Endothelial cell of umbilical vein (primary cell): ENCODE results near the gene LGALS7. TPM values are rescaled to one million over a fixed set of nuclear protein-coding genes. Genes with fewer than 3 reads are reported as not detected.

Experiments
- BruUV-seq: library from RNA; stranded (reverse); fragments of 400-500 nt; replicated peaks from 2 replicates; lab custom pipeline; 2021; lab: Mats Ljungman, UMichigan
- CTCF ChIA-PET: fragments of 300-600, 350-600 bp; sonication (Branson Sonifier 250); formaldehyde crosslinking; loops from one replicate; lab custom pipeline; 2021; ENCODE audit warnings: antibody characterized with exemption, inconsistent platforms; lab: Charles Lee
- POLR2A ChIA-PET: fragments of 300-600, 350-600 bp; sonication (Branson Sonifier 250); formaldehyde crosslinking; loops from one replicate; lab custom pipeline; 2021; ENCODE audit warnings: antibody characterized with exemption, inconsistent platforms; lab: Charles Lee
- DNase-seq: peaks from one replicate; pipeline ENCODE4 v3.0.0-alpha.2; 2011; ENCODE audit warnings: low read depth, low spot score
- FAIRE-seq: peaks from 2 replicates; lab custom pipeline; 2011; peaks lifted over from hg19 to GRCh38; lab: Jason Lieb, UNC
- H2AFZ ChIP-seq: 2 replicates; pipeline ENCODE4 v1.6.0; 2012; ENCODE audit warnings: low read depth, low read length, control low read depth, inconsistent platforms
- H3K27ac ChIP-seq: 2 replicates; pipeline ENCODE4 v1.5.1; 2011; ENCODE audit warnings: low read depth, mild to moderate bottlenecking, control low read depth, low read length, moderate library complexity; ENCODE audit not compliant: insufficient read depth
- H3K27me3 ChIP-seq, 2 experiments: 2 replicates each; pipeline versions ENCODE4 v1.6.0 to v1.6.1; 2011; ENCODE audit warnings: low read length in 2 of 2, mixed read lengths in 1 of 2; ENCODE audit not compliant: control insufficient read depth in 2 of 2, insufficient read depth in 2 of 2
- H3K36me3 ChIP-seq, 2 experiments: 2 replicates in 1 of 2; 3 replicates in 1 of 2; pipeline ENCODE4 v1.5.1; 2011; ENCODE audit warnings: low read length in 2 of 2, mild to moderate bottlenecking in 1 of 2, moderate library complexity in 1 of 2; ENCODE audit not compliant: control insufficient read depth in 2 of 2, insufficient read depth in 2 of 2; ENCODE audit errors: extremely low read depth in 1 of 2
- H3K4me1 ChIP-seq: 3 replicates; pipeline ENCODE4 v1.5.1; 2011; ENCODE audit warnings: mild to moderate bottlenecking, low read length; ENCODE audit not compliant: control insufficient read depth, insufficient read depth; ENCODE audit errors: extremely low read depth
- H3K4me2 ChIP-seq: 2 replicates; pipeline ENCODE4 v1.6.1; 2011; ENCODE audit warnings: low read length, control low read depth, mixed read lengths; ENCODE audit not compliant: insufficient read depth
- H3K4me3 ChIP-seq, 3 experiments: fragments of 200-600 bp in 1 of 3; sonication (generic), shearing (Covaris generic) in 1 of 3; replicated peaks in 1 of 3; 2 replicates each; pipeline ENCODE4 v1.5.1; 2011 to 2016; ENCODE audit warnings: control low read depth in 3 of 3, low read length in 3 of 3, mild to moderate bottlenecking in 2 of 3, inconsistent platforms in 1 of 3, low read depth in 1 of 3, moderate library complexity in 1 of 3; ENCODE audit not compliant: insufficient read depth in 1 of 3
- H3K79me2 ChIP-seq: 2 replicates; pipeline ENCODE4 v1.6.0; 2012; ENCODE audit warnings: low read length, inconsistent platforms; ENCODE audit not compliant: control insufficient read depth, insufficient read depth
- H3K9ac ChIP-seq: replicated peaks from 2 replicates; pipeline ENCODE3; 2011; ENCODE audit warnings: low read length, control low read depth; ENCODE audit not compliant: insufficient read depth; ENCODE audit errors: extremely low read depth
- H3K9me1 ChIP-seq: replicated peaks from 3 replicates; pipeline ENCODE4 v1.6.0; 2011; ENCODE audit warnings: mild to moderate bottlenecking, low read length; ENCODE audit not compliant: control insufficient read depth, insufficient read depth; ENCODE audit errors: extremely low read depth
- H3K9me3 ChIP-seq: replicated peaks from 2 replicates; pipeline ENCODE4 v1.5.1; 2012; ENCODE audit warnings: low read length, inconsistent platforms; ENCODE audit not compliant: control insufficient read depth, insufficient read depth
- H4K20me1 ChIP-seq: replicated peaks from 2 replicates; pipeline ENCODE3; 2011; ENCODE audit warnings: mild to moderate bottlenecking, low read length; ENCODE audit not compliant: control insufficient read depth, insufficient read depth; ENCODE audit errors: extremely low read depth
- CTCF ChIP-seq, 2 donors: IDR thresholded peaks; 1 replicate in 1 of 2; 2 replicates in 1 of 2; pipeline ENCODE4 v1.5.1; 2011; ENCODE audit warnings: low read length in 2 of 2, mild to moderate bottlenecking in 2 of 2, moderate library complexity in 2 of 2, control low read depth in 1 of 2, inconsistent platforms in 1 of 2, low read depth in 1 of 2; ENCODE audit not compliant: insufficient read depth in 1 of 2; ENCODE audit errors: extremely low read depth in 1 of 2
- EZH2 ChIP-seq: IDR thresholded peaks from 2 replicates; pipeline ENCODE4 v1.6.1; 2012; ENCODE audit warnings: borderline replicate concordance, low read depth, mild to moderate bottlenecking, moderate library complexity, low read length, inconsistent platforms; ENCODE audit not compliant: severe bottlenecking
- FOS ChIP-seq: IDR thresholded peaks from 2 replicates; pipeline ENCODE4 v1.6.1; 2011; ENCODE audit warnings: mild to moderate bottlenecking, low read length, moderate library complexity, borderline replicate concordance; ENCODE audit not compliant: insufficient read depth
- GATA2 ChIP-seq: IDR thresholded peaks from 2 replicates; pipeline ENCODE4 v1.7.0; 2011; ENCODE audit warnings: low read depth, mild to moderate bottlenecking, moderate library complexity, mixed read lengths, low read length; ENCODE audit not compliant: insufficient read length, insufficient read depth
- JUN ChIP-seq: IDR thresholded peaks from 2 replicates; pipeline ENCODE4 v1.6.1; 2011; ENCODE audit warnings: borderline replicate concordance, low read depth; ENCODE audit not compliant: insufficient read length, insufficient read depth
- MAX ChIP-seq: IDR thresholded peaks from 2 replicates; pipeline ENCODE4 v1.6.1; 2011; ENCODE audit not compliant: insufficient read depth, insufficient read length
- MYC ChIP-seq: IDR thresholded peaks from one replicate; pipeline ENCODE4 v1.6.1; 2011; ENCODE audit warnings: mild to moderate bottlenecking, low read depth, low read length
- POLR2A ChIP-seq: IDR thresholded peaks from 2 replicates; pipeline ENCODE4 v1.6.1; 2012; ENCODE audit warnings: low read depth, mild to moderate bottlenecking, control low read depth, low read length
- POLR2AphosphoS5 ChIP-seq: IDR thresholded peaks from 2 replicates; pipeline ENCODE4 v1.6.1; 2012; ENCODE audit warnings: low read depth, mild to moderate bottlenecking, control low read depth, low read length, moderate library complexity; ENCODE audit not compliant: insufficient read depth
- dilution Hi-C: fragments of 300-500 bp; cut with MboI; formaldehyde crosslinking; loops from one replicate; pipeline ENCODE4 v1.15.0; 2019; ENCODE audit warnings: low sequenced_read_pairs; ENCODE audit not compliant: extremely low pct_ligation_motif_present
- intact Hi-C: fragments of 100-400 bp; cut with micrococcal nuclease; formaldehyde crosslinking; loops from one replicate; pipeline ENCODE4 v1.10.0; 2022
- polyA plus RNA-seq, 4 experiments: library from polyadenylated mRNA; depleted of rRNA in 3 of 4; stranded (reverse) in 3 of 4; unstranded in 1 of 4; fragments of >200 nt; gene quantifications; 2 replicates each; pipeline versions ENCODE4 v1.2.1 to v1.2.3, GENCODE V29; 2011 to 2012; ENCODE audit warnings: missing spikeins in 1 of 4
- total RNA-seq: library from RNA; stranded (reverse); gene quantifications from 2 replicates; pipeline ENCODE4 v1.2.3, GENCODE V29; 2021

The LGALS7 gene
- total and polyA plus RNA-seq, 2 donors (not counting 3 experiments of a cell fraction or from before 2014, with no cell fraction given) = not detected

DNA sequence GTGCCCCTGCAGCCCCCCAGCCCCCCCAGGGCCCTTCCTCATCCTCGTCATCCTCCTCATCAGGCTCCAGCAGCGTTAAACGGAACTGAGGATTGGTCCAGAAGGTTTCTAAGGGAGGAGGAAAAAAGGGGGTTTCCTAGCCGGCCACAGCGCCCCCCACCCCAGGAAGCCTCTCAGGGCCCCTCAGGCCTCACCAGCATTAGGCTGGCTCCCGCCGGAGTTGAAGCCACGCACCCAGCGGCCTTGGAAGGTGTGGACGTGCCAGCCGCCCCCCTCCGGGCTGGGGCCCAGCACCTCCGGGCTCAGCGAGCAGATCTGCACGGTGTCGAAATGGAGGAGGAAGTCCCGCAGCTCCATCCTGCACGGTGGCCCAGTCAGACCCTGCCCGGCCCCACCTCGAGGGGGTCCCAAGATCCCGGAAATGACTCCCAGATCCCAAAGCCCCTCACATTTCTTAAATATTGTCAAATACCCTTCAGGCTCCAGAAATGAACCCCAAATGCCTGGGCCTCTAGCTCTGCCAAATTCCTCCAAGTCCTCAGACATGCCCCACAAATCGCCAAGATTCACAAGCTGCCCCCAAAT lies 35.9 kb downstream of the LGALS7 start:
- Histone ChIP-seq H3K4me1 (peaks cover 17% of the 10 kb centered on the region), H3K9me1 (no peaks in the 10 kb centered on the region), H4K20me1 (no peaks in the 10 kb centered on the region), H3K9me3 (no peaks in the 10 kb centered on the region), H3K4me3 (no peak overlapping the region), H2AFZ (no peak overlapping the region), H3K79me2 (no peaks in the 10 kb centered on the region), H3K36me3 (no peaks in the 10 kb centered on the region), H3K27ac (no peak overlapping the region), H3K4me2 (no peak overlapping the region), H3K27me3 (no peaks in the 10 kb centered on the region), H3K9ac (no peak overlapping the region)
- intact Hi-C loops (loop anchor here (5.0 kb wide), 1 partner anchor 95 kb away; the partner anchor contains the start of gene ECH1), dilution Hi-C loops (no loop called here)
- ChIA-PET CTCF (interaction anchor here (0.7 to 1.9 kb wide), 2 partner anchors 32 to 193 kb away, joined by 3 to 6 read pairs; partner anchors contain the start of genes MRPS12 and SARS2), POLR2A (no interaction called here)
- no TSS peak for BruUV-seq
- FAIRE-seq (no peak), DNase-seq (no peak)
- TF ChIP-seq EZH2 = no peak
- TF ChIP-seq CTCF (IDR thresholded peaks at IDR 0.05; ENCODE audit: extremely low read depth in 1 of 2, insufficient read depth in 1 of 2, low read depth in 1 of 2, low read length in 2 of 2) = no peak
- no peak for TF ChIP-seq MAX
- TF ChIP-seq GATA2 = no peak
- no peak for TF ChIP-seq POLR2A
- no peak for TF ChIP-seq FOS
- no peak for TF ChIP-seq POLR2AphosphoS5
- TF ChIP-seq JUN = no peak
- no peak for TF ChIP-seq MYC
